HCT116 (cell line): ENCODE results near the gene ZNF775.

Experiments used
- ELF1 ChIP-seq: IDR thresholded peaks from 2 replicates; pipeline ENCODE4 v1.6.1; 2012; ENCODE audit warnings: low read depth, borderline replicate concordance
- EZH2 ChIP-seq: fragments of 200-600 bp; sonication (generic); IDR thresholded peaks from 2 replicates; pipeline ENCODE4 v1.6.1; 2017; ENCODE audit warnings: antibody characterized with exemption, mixed run types
- EZH2phosphoT487 ChIP-seq: fragments of 200-600 bp; IDR thresholded peaks from 2 replicates; pipeline ENCODE4 v1.6.1; 2018; ENCODE audit warnings: antibody characterized with exemption, borderline replicate concordance
- POLR2A ChIP-seq: IDR thresholded peaks from 2 replicates; pipeline ENCODE4 v1.7.0; 2011; ENCODE audit warnings: borderline replicate concordance; ENCODE audit not compliant: insufficient read depth, insufficient read length; ENCODE audit errors: extremely low read depth
- POLR2AphosphoS5 ChIP-seq: IDR thresholded peaks from 2 replicates; pipeline ENCODE4 v1.6.1; 2011; ENCODE audit warnings: mild to moderate bottlenecking, low read depth, low read length, moderate library complexity
- RAD21 ChIP-seq: IDR thresholded peaks from 2 replicates; pipeline ENCODE4 v1.6.1; 2012; ENCODE audit warnings: low read depth, mild to moderate bottlenecking
- SIN3A ChIP-seq: IDR thresholded peaks from 2 replicates; pipeline ENCODE4 v1.6.1; 2012; ENCODE audit warnings: low read depth
- YY1 ChIP-seq: IDR thresholded peaks from 2 replicates; pipeline ENCODE4 v1.6.1; 2011; ENCODE audit warnings: low read length, low read depth, moderate library complexity, mild to moderate bottlenecking; ENCODE audit not compliant: insufficient replicate concordance; ENCODE audit errors: extremely low read depth
- TF ChIP-seq, protein P1 (sequence below), 3 experiments: fragments of 200-600 bp in 1 of 3; sonication (generic) in 1 of 3; IDR thresholded peaks in 2 of 3; conservative IDR thresholded peaks in 1 of 3; 2 replicates each; pipeline ENCODE4 v1.5.1; 2012 to 2017; ENCODE audit warnings: low read depth in 2 of 3, low read length in 2 of 3, antibody characterized with exemption in 1 of 3, borderline replicate concordance in 1 of 3, control low read depth in 1 of 3, mild to moderate bottlenecking in 1 of 3, mixed read lengths in 1 of 3, mixed run types in 1 of 3, moderate library complexity in 1 of 3; ENCODE audit not compliant: insufficient read depth in 1 of 3

DNA sequence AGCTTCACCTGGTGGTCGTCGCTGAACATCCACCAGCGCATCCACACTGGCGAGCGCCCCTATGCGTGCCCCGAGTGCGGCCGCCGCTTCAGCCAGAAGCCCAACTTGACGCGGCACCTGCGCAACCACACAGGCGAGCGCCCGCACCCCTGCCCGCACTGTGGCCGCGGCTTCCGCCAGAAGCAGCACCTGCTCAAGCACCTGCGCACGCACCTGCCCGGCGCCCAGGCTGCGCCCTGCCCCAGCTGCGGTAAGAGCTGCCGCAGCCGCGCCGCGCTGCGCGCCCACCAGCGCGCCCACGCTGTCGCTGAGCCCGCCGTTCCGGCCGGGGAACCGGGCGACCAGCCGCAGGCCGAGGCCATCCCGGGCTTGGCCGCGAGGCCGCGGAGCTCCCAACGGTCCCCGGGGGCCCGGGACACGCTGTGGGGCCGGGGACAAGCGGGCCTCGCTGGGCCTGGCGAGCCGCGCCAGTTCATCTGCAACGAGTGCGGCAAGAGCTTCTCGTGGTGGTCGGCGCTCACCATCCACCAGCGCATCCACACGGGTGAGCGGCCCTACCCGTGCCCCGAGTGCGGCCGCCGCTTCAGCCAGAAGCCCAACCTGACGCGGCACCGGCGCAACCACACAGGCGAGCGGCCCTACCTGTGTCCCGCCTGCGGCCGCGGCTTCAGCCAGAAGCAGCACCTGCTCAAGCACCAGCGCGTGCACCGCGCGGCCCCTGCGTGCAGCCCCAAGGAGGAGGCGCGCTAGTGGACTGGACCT is 18.4 kb downstream of the ZNF775 start:
- no peak for TF ChIP-seq POLR2A
- no peak for TF ChIP-seq POLR2AphosphoS5
- TF ChIP-seq RAD21 = no peak
- no peak for TF ChIP-seq SIN3A
- no peak for TF ChIP-seq YY1
- TF ChIP-seq EZH2 = no peak
- TF ChIP-seq EZH2phosphoT487 = no peak
- TF ChIP-seq ELF1 = no peak
- TF ChIP-seq, protein P1, sequence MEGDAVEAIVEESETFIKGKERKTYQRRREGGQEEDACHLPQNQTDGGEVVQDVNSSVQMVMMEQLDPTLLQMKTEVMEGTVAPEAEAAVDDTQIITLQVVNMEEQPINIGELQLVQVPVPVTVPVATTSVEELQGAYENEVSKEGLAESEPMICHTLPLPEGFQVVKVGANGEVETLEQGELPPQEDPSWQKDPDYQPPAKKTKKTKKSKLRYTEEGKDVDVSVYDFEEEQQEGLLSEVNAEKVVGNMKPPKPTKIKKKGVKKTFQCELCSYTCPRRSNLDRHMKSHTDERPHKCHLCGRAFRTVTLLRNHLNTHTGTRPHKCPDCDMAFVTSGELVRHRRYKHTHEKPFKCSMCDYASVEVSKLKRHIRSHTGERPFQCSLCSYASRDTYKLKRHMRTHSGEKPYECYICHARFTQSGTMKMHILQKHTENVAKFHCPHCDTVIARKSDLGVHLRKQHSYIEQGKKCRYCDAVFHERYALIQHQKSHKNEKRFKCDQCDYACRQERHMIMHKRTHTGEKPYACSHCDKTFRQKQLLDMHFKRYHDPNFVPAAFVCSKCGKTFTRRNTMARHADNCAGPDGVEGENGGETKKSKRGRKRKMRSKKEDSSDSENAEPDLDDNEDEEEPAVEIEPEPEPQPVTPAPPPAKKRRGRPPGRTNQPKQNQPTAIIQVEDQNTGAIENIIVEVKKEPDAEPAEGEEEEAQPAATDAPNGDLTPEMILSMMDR (IDR thresholded peaks at IDR 0.05 in 2 of 3, conservative IDR thresholded peaks at IDR 0.05 in 1 of 3; ENCODE audit: borderline replicate concordance in 1 of 3, insufficient read depth in 1 of 3, low read depth in 2 of 3, low read length in 2 of 3) = no peak
